ENCODE results near the gene PIK3C2G.

GRCh38 chr12:18454330-18454729 is 193.0 kb downstream of the PIK3C2G start:
- no peak for TF ChIP-seq EP300 (IDR thresholded peaks at IDR 0.05)
- no peak for TF ChIP-seq CTCF (IDR thresholded peaks at IDR 0.05)
- TF ChIP-seq POLR2AphosphoS5 (IDR thresholded peaks at IDR 0.05): no peak
- no peak for TF ChIP-seq POLR2A (IDR thresholded peaks at IDR 0.05)
